H1 (cell line): ENCODE results near the gene ADAMTS1. TPM values are rescaled to one million over a fixed set of nuclear protein-coding genes. Genes with fewer than 3 reads are reported as not detected.

Source experiments
- CTCF ChIA-PET: fragments of 300-600 bp; sonication (Branson Sonifier 250); formaldehyde crosslinking; loops from one replicate; lab custom pipeline; 2021; ENCODE audit not compliant: partially characterized antibody; lab: Charles Lee
- POLR2A ChIA-PET: fragments of 300-600 bp; sonication (Branson Sonifier 250); formaldehyde crosslinking; loops from one replicate; lab custom pipeline; 2021; ENCODE audit warnings: inconsistent platforms; ENCODE audit not compliant: partially characterized antibody; lab: Charles Lee
- DNase-seq, 2 experiments: peaks; one replicate each; pipeline versions ENCODE4 v3.0.0 to v3.0.0-alpha.2; 2010 to 2022; ENCODE audit warnings: low spot score in 2 of 2, low read depth in 1 of 2, mixed read lengths in 1 of 2
- FAIRE-seq: peaks from 2 replicates; lab custom pipeline; 2011; peaks lifted over from hg19 to GRCh38; lab: Jason Lieb, UNC
- H2AFZ ChIP-seq: 2 replicates; pipeline ENCODE4 v1.8.1; 2012; ENCODE audit warnings: low read length, inconsistent platforms
- H2AK5ac ChIP-seq: 2 replicates; pipeline ENCODE4 v1.6.1; 2013; ENCODE audit warnings: low read depth, low read length
- H2BK120ac ChIP-seq: replicated peaks from 2 replicates; pipeline ENCODE3; 2013; ENCODE audit warnings: low read depth, low read length, inconsistent platforms
- H2BK12ac ChIP-seq: 2 replicates; pipeline ENCODE4 v1.6.1; 2013; ENCODE audit warnings: low read depth, low read length
- H2BK15ac ChIP-seq: 2 replicates; pipeline ENCODE4 v1.6.1; 2013; ENCODE audit warnings: low read length
- H2BK20ac ChIP-seq: 2 replicates; pipeline ENCODE4 v1.6.1; 2013; ENCODE audit warnings: low read length
- H2BK5ac ChIP-seq: 2 replicates; pipeline ENCODE4 v1.6.1; 2013; ENCODE audit warnings: low read depth, low read length
- H3K14ac ChIP-seq: 2 replicates; pipeline ENCODE4 v1.6.1; 2013; ENCODE audit warnings: inconsistent platforms; ENCODE audit not compliant: insufficient read length
- H3K18ac ChIP-seq: 2 replicates; pipeline ENCODE4 v1.6.1; 2013; ENCODE audit warnings: low read length; ENCODE audit errors: extremely low read depth
- H3K23ac ChIP-seq: 2 replicates; pipeline ENCODE4 v1.6.1; 2013; ENCODE audit warnings: inconsistent platforms; ENCODE audit not compliant: insufficient read length
- H3K23me2 ChIP-seq: 2 replicates; pipeline ENCODE4 v1.6.1; 2013; ENCODE audit warnings: low read depth, low read length
- H3K27ac ChIP-seq: 2 replicates; pipeline ENCODE4 v1.6.1; 2011; ENCODE audit warnings: low read depth, low read length, inconsistent platforms
- H3K27me3 ChIP-seq, 4 experiments: replicated peaks in 1 of 4; 1 replicate in 1 of 4; 2 replicates in 3 of 4; pipeline versions ENCODE4 v1.6.1 to v1.8.1; 2011 to 2013; ENCODE audit warnings: low read length in 3 of 4, mild to moderate bottlenecking in 3 of 4, inconsistent platforms in 2 of 4, mixed read lengths in 2 of 4, moderate library complexity in 1 of 4; ENCODE audit not compliant: control insufficient read depth in 3 of 4, insufficient read depth in 3 of 4; ENCODE audit errors: extremely low read depth in 1 of 4
- H3K36me3 ChIP-seq, 4 experiments: 2 replicates each; pipeline versions ENCODE4 v1.6.1 to v1.8.1; 2011 to 2013; ENCODE audit warnings: mild to moderate bottlenecking in 4 of 4, low read length in 3 of 4, moderate library complexity in 2 of 4, control low read depth in 1 of 4, inconsistent platforms in 1 of 4; ENCODE audit not compliant: insufficient read depth in 4 of 4, control insufficient read depth in 2 of 4
- H3K4ac ChIP-seq: replicated peaks from 2 replicates; pipeline ENCODE3; 2013; ENCODE audit warnings: low read length, low read depth, mixed read lengths, inconsistent platforms; ENCODE audit not compliant: insufficient read length
- H3K4me1 ChIP-seq, 4 experiments: replicated peaks in 1 of 4; 1 replicate in 1 of 4; 2 replicates in 3 of 4; pipeline versions ENCODE4 v1.6.1 to v1.8.1; 2011 to 2013; ENCODE audit warnings: low read length in 3 of 4, inconsistent platforms in 2 of 4, mixed read lengths in 1 of 4; ENCODE audit not compliant: insufficient read depth in 4 of 4, control insufficient read depth in 3 of 4
- H3K4me2 ChIP-seq, 2 experiments: 2 replicates each; pipeline versions ENCODE4 v1.6.1 to v1.8.1; 2011 to 2013; ENCODE audit warnings: low read depth in 2 of 2, low read length in 2 of 2, control low read depth in 1 of 2, inconsistent platforms in 1 of 2, mild to moderate bottlenecking in 1 of 2; ENCODE audit not compliant: insufficient read depth in 1 of 2
- H3K4me3 ChIP-seq, 4 experiments: fragments of 200-600, 300-600 bp in 1 of 4; sonication (generic), shearing (Covaris generic), sonication (Bioruptor Twin) in 1 of 4; 2 replicates each; pipeline versions ENCODE4 v1.5.1 to v1.8.1; 2011 to 2016; ENCODE audit warnings: low read length in 4 of 4, low read depth in 3 of 4, control low read depth in 2 of 4, inconsistent platforms in 2 of 4, mild to moderate bottlenecking in 2 of 4, mixed read lengths in 1 of 4, moderate library complexity in 1 of 4; ENCODE audit not compliant: insufficient read depth in 2 of 4; ENCODE audit errors: extremely low read depth in 1 of 4
- H3K56ac ChIP-seq: replicated peaks from 2 replicates; pipeline ENCODE3; 2013; ENCODE audit warnings: low read depth, mild to moderate bottlenecking, mixed read lengths, low read length, inconsistent platforms; ENCODE audit not compliant: insufficient read length
- H3K79me1 ChIP-seq: 2 replicates; pipeline ENCODE4 v1.6.1; 2013; ENCODE audit warnings: low read depth, low read length, control low read depth
- H3K79me2 ChIP-seq, 2 experiments: 2 replicates each; pipeline versions ENCODE4 v1.6.1 to v1.8.1; 2012 to 2013; ENCODE audit warnings: low read length in 2 of 2, mild to moderate bottlenecking in 2 of 2, inconsistent platforms in 1 of 2; ENCODE audit not compliant: insufficient read depth in 2 of 2, control insufficient read depth in 1 of 2
- H3K9ac ChIP-seq, 4 experiments: replicated peaks in 1 of 4; 1 replicate in 1 of 4; 2 replicates in 3 of 4; pipeline versions ENCODE4 v1.6.1 to v1.8.1; 2011 to 2013; ENCODE audit warnings: low read depth in 3 of 4, low read length in 3 of 4, control low read depth in 2 of 4, mild to moderate bottlenecking in 2 of 4, moderate library complexity in 2 of 4, inconsistent platforms in 1 of 4; ENCODE audit errors: extremely low read depth in 1 of 4
- H3K9me3 ChIP-seq, 2 experiments: 2 replicates each; pipeline versions ENCODE4 v1.6.1 to v1.8.1; 2012 to 2013; ENCODE audit warnings: mild to moderate bottlenecking in 2 of 2, moderate library complexity in 2 of 2, control low read depth in 1 of 2, inconsistent platforms in 1 of 2, low read depth in 1 of 2, low read length in 1 of 2, mixed read lengths in 1 of 2; ENCODE audit not compliant: insufficient read depth in 2 of 2
- H4K20me1 ChIP-seq, 2 experiments: replicated peaks in 1 of 2; 2 replicates each; pipeline versions ENCODE3 to v1.8.1; 2011 to 2013; ENCODE audit warnings: inconsistent platforms in 2 of 2, low read length in 2 of 2, mild to moderate bottlenecking in 1 of 2; ENCODE audit not compliant: insufficient read depth in 2 of 2, control insufficient read depth in 1 of 2
- H4K5ac ChIP-seq: 2 replicates; pipeline ENCODE4 v1.6.1; 2013; ENCODE audit warnings: low read length, low read depth, mixed read lengths, inconsistent platforms; ENCODE audit not compliant: insufficient read length
- H4K8ac ChIP-seq: 2 replicates; pipeline ENCODE4 v1.8.0; 2013; ENCODE audit warnings: mild to moderate bottlenecking, moderate library complexity, low read length, inconsistent platforms; ENCODE audit not compliant: insufficient read depth; ENCODE audit errors: extremely low read depth
- H4K91ac ChIP-seq: replicated peaks from 2 replicates; pipeline ENCODE3; 2013; ENCODE audit warnings: low read length, mixed read lengths, inconsistent platforms; ENCODE audit not compliant: insufficient read length
- CTCF ChIP-seq, 3 experiments: IDR thresholded peaks; 1 replicate in 2 of 3; 2 replicates in 1 of 3; pipeline versions ENCODE4 v1.5.1 to v1.6.1; 2011; ENCODE audit warnings: low read length in 3 of 3, mild to moderate bottlenecking in 3 of 3, inconsistent platforms in 2 of 3, low read depth in 1 of 3, moderate library complexity in 1 of 3; ENCODE audit not compliant: insufficient read depth in 1 of 3; ENCODE audit errors: control extremely low read depth in 1 of 3
- E2F6 ChIP-seq: IDR thresholded peaks from 2 replicates; pipeline ENCODE4 v1.6.1; 2012; ENCODE audit warnings: inconsistent platforms
- EZH2 ChIP-seq: fragments of 200-600 bp; sonication (generic); IDR thresholded peaks from 2 replicates; pipeline ENCODE4 v1.7.1; 2012; ENCODE audit warnings: low read depth, mild to moderate bottlenecking, moderate library complexity, low read length, inconsistent platforms; ENCODE audit not compliant: severe bottlenecking
- JUN ChIP-seq: IDR thresholded peaks from 2 replicates; pipeline ENCODE4 v1.6.1; 2011; ENCODE audit warnings: low read depth, mild to moderate bottlenecking, improper control_type of control experiment, low read length
- POLR2AphosphoS5 ChIP-seq: IDR thresholded peaks from 2 replicates; pipeline ENCODE4 v1.6.1; 2011; ENCODE audit warnings: low read depth, low read length
- RAD21 ChIP-seq, 2 experiments: IDR thresholded peaks in 1 of 2; conservative IDR thresholded peaks in 1 of 2; 2 replicates each; pipeline ENCODE4 v1.6.1; 2011; ENCODE audit warnings: low read depth in 2 of 2, low read length in 2 of 2, improper control_type of control experiment in 1 of 2, inconsistent platforms in 1 of 2, mild to moderate bottlenecking in 1 of 2, moderate library complexity in 1 of 2
- RFX5 ChIP-seq: IDR thresholded peaks from 2 replicates; pipeline ENCODE4 v1.6.1; 2011; ENCODE audit warnings: low read depth, low read length, improper control_type of control experiment, borderline replicate concordance
- WGBS, 2 experiments: shearing (Covaris generic) in 1 of 2; methylation state at CpG; one replicate each; pipeline versions ENCODE4 v1.1.6 to v1.1.7; 2013 to 2015; ENCODE audit warnings: low lambda C conversion rate in 2 of 2, mixed read lengths in 2 of 2, inconsistent platforms in 1 of 2, low coverage in 1 of 2, missing lambda C conversion rate in 1 of 2; ENCODE audit not compliant: insufficient replicate concordance in 2 of 2, insufficient coverage in 1 of 2, insufficient read length in 1 of 2; ENCODE audit errors: extremely low coverage in 1 of 2, missing lambda C conversion rate in 1 of 2; 5-methylcytosine and 5-hydroxymethylcytosine counted together
- polyA plus RNA-seq, 7 experiments: library from polyadenylated mRNA; depleted of rRNA in 3 of 7; stranded (reverse) in 5 of 7; unstranded in 2 of 7; fragments of >200 nt in 5 of 7; fragments of 200-250 nt in 2 of 7; gene quantifications; 1 replicate in 5 of 7; 2 replicates in 1 of 7; 4 replicates in 1 of 7; pipeline versions ENCODE4 v1.2.1 to v1.2.3, GENCODE V29; 2011 to 2013; ENCODE audit warnings: missing spikeins in 2 of 7, mixed read lengths in 2 of 7
- total RNA-seq: library from RNA; stranded (reverse); fragmentation: NEBNext Ultra II Directional; extraction: Animal tissue kit (Norgen Biotek cat#: 25700); gene quantifications from 2 replicates; pipeline ENCODE4 v1.2.1, GENCODE V29; 2021

The ADAMTS1 gene
- total and polyA plus RNA-seq, 2 of the 8 experiments (the other 6 are each of a cell fraction or from before 2014, with no cell fraction given), result 10.7 to 22.4 TPM

GRCh38 chr21:26850116-26850643 lies 5.0 kb upstream of the ADAMTS1 start:
- Histone ChIP-seq H3K23ac (no peak overlapping the region), H3K18ac (no peak overlapping the region), H3K4me2 (no peak overlapping the region), H3K14ac (no peak overlapping the region), H2AK5ac (no peak overlapping the region), H2BK20ac (no peak overlapping the region), H3K23me2 (peaks cover 8% of the 10 kb centered on the region), H2AFZ (no peak overlapping the region), H3K9ac (no peak overlapping the region), H4K20me1 (no peaks in the 10 kb centered on the region), H2BK120ac (no peak overlapping the region), H2BK15ac (no peak overlapping the region), H3K56ac (no peak overlapping the region), H3K4me1 (peaks cover 0 to 14% (median 4%) of the 10 kb centered on the region in 4 experiments; a peak in 5 of 7 replicates), H3K27ac (no peak overlapping the region), H3K79me1 (no peaks in the 10 kb centered on the region), H2BK5ac (no peak overlapping the region), H2BK12ac (no peak overlapping the region), H3K9me3 (no peaks in the 10 kb centered on the region), H3K4ac (no peak overlapping the region), H3K36me3 (no peaks in the 10 kb centered on the region), H3K4me3 (no peak overlapping the region), H4K8ac (no peak overlapping the region), H3K79me2 (no peaks in the 10 kb centered on the region), H3K27me3 (peaks cover 0 to 16% (median 6%) of the 10 kb centered on the region in 4 experiments; a peak in 4 of 7 replicates), H4K5ac (no peak overlapping the region), H4K91ac (no peak overlapping the region)
- ChIA-PET CTCF (interaction anchor here (0.6 to 1.7 kb wide), 34 partner anchors 10 to 1895 kb away, joined by 3 to 36 read pairs (median 4); partner anchors contain the start of gene ADAMTS5), POLR2A (no interaction called here)
- TF ChIP-seq POLR2AphosphoS5, result no peak
- TF ChIP-seq RAD21 (IDR thresholded peaks at IDR 0.05 in 1 of 2, conservative IDR thresholded peaks at IDR 0.05 in 1 of 2; ENCODE audit: low read depth in 2 of 2, low read length in 2 of 2), result peak; percentile 62 to 65
- TF ChIP-seq CTCF (IDR thresholded peaks at IDR 0.05; ENCODE audit: control extremely low read depth in 1 of 3, insufficient read depth in 1 of 3, low read depth in 1 of 3, low read length in 3 of 3), result peak in 2 of 3 experiments; percentile 20 to 61; a peak in 2 of 4 replicates
- no peak for TF ChIP-seq EZH2
- TF ChIP-seq RFX5, result peak; percentile 53; the same call in 1 of the 2 replicates
- no peak for TF ChIP-seq E2F6
- TF ChIP-seq JUN, result no peak
- FAIRE-seq (no peak), DNase-seq (no peak)
- WGBS, 2 experiments, result 39% methylated on average over 5 of the region's 5 CpGs; no CpG with 5 or more reads in 1 of the 2 experiments
